Stimulated activated CD4-positive, alpha-beta T cell treated with anti-CD3 and anti-CD28 coated beads, TNF-alpha, amount 100 ng/mL, for 1 hour (primary cell): ENCODE measurements around the gene ADAM11.

ENCODE experiments used
- DNase-seq, 3 donors: peaks; one replicate each; pipeline ENCODE4 v3.0.0-alpha.2; 2020; ENCODE audit warnings: low read depth in 3 of 3, low spot score in 1 of 3

ADAM11 gene

DNA sequence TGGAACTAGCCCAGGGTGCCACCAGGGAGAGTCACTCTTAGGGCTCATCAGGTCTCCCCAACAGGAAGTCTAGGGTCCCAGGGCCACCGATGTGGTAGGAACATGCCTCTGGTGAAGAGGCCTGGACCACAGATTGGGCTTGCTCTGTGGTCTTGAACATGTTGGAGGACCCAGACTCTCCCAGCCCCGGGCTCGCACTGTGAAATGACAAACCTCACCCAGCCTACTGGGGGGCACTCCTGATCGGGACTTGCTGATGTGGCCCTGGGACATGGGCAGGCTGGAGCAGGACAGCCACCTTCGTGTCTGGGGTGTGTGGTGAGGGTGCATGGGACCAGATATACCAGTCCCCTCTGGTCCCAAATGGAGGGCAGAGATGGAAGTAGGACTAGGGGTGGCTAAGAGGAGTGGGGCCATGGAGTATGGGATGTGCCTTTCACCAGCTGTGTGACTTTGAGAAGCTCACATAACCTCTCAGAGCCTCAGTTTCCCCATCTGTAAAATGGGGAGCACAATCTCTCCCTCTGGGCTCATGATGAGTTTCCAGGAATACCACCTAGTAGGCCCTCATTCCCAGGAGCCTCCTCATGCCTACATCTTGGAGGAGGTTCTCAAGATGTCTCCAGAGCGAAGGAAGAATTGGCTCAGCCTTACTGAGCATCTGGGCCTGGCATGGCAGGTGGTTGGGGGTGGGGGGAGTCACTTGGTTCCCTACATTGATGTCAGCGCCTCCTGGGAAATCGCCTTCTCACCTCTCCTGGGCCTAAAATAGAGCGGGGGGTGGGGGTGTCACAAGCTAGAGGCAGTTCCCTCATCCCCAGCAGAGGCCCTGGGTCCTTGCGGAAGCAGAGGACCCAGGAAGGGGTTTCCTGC, 1.5 kb upstream of the ADAM11 start:
- no peak for DNase-seq

DNA sequence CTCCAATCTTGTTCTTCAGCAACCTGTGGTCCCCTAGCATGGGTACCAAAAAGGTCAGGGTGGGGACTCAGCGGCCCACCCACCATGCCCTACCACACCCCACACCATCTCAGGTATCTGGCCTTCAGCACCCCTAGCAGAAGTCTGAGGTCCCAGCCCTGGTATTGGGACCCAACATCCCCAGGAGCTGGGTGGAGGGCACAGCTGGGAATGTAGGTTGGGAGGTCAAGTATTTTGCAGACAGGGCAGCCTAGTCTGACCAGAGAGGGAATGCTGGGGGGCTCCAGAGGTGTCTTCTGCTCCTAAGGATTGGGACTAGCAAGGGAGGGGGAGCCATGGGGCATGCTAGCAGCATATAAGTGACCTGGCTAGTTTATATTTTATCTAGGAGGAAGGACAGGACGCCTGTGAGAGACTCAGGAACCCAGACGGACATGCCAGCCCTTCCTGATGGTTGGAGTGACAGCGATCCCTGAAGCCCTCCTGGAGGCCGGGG, 822 bp upstream of the ADAM11 start:
- no peak for DNase-seq

DNA sequence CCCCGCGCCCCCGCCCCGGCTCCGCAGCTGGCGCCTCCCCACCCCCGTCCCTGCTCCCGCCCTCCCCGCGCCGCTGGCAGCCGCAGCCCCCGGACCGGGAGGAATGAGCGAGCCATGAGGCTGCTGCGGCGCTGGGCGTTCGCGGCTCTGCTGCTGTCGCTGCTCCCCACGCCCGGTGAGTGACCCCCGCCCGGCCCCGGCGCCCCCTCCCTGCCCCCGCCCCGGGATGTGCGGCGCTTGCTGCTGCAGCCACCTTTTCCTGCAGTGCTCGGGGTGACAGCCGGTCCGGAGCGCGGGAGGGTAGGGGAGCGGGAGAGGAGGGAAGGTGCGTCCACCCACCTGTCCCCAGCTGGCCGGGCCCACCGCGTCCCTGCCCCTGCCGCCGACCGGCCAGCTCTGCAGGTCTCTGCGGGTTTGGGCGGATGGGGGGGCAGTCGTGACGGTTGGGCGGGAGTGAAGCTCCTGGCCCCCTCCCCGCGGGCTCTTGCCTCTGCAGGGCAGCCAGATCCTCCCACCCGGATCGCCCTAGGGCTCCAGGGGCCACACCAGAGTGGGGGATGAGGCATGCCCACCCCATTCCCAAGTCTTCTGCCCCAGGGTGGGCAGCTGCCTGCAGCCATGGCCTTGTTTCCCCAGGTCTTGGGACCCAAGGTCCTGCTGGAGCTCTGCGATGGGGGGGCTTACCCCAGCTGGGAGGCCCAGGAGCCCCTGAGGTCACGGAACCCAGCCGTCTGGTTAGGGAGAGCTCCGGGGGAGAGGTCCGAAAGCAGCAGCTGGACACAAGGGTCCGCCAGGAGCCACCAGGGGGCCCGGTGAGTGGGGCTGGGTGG, 513 bp downstream of the ADAM11 start:
- DNase-seq = no peak

DNA sequence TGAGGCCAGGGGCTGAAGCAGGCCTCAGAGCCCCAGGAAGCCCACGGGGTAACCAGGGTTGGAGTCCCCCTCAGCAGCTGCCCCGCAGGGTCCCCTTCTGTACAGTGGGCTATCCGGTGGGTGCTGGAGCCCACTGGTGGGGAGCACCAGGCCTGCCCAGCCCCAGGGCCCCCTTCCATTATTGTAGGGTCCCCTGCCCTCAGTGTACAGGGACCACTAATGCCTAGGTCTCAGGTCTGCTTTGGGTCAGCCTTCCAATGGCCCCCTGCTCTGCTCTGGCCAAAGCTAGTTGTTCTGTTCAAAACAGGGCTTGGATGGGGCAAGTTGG, 1.1 kb downstream of the ADAM11 start:
- no peak for DNase-seq

DNA sequence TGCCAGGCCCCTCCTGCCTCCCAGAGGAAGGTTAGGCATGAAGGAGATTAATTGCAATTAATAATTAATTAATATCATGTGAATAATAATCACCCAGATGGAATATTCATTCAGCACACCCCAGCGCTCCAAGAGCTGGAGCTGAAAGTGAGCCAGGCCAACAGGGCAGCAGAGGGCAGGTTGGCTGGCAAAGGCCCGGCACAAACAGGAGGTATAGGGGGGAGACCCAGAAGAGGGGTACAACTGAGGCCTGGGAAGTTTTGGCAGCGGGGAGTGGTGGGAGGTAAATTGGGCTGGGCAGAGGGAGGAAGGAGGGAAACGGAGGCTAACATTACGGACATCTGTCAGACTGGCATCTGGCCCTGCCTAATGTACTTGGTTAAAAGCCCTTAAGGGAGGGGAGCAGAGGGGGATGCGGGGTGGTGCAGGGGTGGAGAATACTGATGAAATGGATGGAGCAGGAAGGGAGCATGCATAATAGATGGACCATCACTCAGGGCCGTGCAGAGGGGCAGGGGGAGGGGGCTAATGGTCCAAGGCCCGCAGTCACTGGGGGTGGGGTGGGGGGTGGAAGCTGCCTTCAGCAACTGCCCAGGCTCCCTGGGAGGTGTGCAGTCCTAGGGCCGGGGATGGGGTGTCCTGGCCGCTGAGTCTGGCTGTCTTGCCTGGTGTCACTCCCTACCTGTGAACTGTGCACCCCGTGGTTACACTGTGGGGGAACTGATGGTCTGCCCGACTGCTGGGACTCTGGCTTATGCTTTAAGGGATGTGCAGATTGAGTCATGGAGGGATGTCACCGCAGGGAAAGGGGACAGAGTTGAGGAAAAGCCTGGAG, 1.9 kb downstream of the ADAM11 start:
- DNase-seq = no peak

DNA sequence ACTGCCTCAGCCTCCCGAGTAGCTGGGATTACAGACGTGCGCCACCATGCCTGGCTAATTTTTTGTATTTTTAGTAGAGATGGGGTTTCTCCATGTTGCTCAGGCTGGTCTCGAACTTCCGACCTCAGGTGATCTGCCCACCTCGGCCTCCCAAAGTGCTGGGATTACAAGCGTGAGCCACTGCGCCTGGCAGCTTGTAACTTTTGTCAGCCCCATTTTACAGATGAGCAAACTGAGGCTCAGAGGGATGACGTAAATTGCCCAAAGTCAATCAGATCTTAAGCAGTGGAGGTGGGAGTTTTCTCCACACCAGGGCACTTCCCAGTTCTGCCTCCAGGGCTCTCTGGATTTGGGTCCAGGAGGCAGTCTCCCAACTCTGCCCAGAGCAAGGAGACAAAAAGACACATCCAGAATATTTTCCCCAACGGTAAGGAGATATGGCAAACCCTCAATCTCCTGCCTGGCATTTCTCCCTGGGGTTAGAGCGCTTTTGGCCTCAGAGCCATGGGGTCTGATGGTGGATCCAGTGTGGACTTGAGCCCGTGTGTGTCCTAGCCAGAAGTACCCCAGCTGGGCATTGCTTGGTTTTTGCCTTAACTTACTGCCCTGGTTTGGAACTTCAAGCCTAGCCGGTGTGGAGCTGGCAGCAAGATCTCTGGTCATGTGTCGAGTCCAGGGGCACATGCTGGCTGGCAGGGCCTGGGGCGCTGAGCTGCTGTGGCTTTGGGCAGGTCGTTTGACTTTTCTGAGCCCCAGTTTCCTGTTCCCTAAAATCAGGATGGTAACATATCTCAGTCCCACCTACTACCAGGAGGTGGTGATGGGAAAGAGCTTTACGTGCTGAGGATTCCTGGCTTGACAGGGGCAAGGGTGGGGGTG, 3.4 kb downstream of the ADAM11 start:
- DNase-seq = no peak

DNA sequence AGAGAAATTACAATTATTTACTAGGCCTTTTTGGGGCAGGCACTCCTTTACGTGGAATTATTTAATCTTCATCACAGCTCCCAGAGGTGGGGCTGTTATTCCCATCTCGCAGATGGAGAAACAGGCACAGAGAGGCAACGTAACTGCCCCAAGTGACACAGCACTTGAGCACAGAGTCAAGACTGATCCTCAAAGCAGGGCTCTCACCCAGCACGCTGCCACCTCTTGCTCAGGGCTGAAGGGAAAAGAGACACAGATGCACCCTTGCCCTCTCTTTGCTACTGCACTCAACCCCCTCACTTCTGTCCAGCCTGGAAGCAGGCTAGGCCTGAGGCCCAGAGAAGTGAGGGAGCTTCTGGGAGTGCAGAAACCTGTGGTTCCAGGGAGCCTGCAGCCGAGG, 4.4 kb downstream of the ADAM11 start:
- no peak for DNase-seq

DNA sequence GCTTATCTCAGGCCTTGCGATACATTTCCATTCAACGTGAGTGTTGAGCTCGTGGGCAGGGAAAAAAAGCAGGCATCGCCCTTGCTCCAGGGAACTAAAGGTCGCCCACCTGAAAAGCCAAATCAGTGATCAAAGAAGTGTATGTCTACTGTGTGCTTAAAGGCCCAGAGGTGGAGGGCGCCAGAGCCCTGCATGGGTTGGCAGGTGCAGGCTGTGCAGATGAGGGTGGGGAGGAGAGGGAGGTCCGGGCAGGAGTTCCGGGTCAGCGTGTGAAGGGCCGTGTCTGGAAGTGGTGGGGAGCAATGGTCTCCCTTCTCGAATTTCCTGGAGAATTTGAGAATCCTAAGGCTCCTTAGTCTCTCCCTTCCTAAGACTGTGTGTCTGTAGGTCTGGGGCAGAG, 7.2 kb downstream of the ADAM11 start:
- no peak for DNase-seq

DNA sequence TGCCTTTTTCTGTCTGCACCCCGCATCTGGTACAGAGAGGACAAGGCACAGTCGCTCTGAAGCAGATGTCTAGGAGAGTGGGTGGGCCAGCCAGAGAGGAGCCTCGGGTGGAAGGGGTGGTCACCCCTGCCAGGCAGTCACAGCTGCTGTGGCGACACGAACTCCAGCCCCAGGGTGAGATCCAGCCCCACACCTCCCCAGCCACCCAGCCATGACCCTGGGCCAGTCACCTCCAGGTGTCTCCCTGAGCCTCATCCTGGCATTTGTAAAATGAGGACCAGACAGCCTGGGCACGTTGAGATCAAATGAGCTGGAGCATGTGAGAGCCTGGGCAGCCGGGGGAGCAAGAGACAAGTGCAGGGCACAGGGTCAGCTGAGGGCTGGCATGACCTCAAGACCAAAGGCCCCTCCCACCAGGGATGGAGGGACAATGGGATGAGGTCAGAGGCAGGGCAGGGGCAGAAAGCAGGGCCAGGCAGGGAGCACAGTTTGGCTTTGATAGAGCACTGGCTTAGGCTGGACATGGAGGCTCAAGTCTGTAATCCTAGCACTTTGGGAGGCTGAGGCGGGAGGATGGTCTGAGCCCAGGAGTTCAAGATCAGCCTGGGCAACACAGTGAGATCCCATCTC, 7.7 kb downstream of the ADAM11 start:
- DNase-seq = no peak

DNA sequence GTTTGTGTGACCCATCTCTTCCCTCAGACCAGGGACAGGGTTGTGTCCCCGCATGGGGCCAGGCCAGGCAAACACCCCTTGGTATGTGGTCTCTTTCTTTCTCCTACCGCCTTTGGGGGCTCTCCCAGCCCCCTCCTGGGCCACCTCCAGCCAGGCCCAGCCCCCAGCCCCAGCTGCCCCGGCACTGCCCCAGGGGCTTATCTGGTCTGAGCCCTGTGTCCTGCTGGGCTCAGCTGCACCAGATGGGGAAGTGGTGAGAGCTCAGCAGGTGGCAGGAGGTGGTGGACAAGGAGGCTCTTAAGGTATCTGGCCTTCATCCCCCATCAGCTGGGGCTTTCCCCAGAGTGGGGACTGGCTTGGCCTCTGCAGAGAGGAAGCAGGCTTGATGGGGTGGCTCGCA, 8.7 kb downstream of the ADAM11 start:
- DNase-seq = no peak

DNA sequence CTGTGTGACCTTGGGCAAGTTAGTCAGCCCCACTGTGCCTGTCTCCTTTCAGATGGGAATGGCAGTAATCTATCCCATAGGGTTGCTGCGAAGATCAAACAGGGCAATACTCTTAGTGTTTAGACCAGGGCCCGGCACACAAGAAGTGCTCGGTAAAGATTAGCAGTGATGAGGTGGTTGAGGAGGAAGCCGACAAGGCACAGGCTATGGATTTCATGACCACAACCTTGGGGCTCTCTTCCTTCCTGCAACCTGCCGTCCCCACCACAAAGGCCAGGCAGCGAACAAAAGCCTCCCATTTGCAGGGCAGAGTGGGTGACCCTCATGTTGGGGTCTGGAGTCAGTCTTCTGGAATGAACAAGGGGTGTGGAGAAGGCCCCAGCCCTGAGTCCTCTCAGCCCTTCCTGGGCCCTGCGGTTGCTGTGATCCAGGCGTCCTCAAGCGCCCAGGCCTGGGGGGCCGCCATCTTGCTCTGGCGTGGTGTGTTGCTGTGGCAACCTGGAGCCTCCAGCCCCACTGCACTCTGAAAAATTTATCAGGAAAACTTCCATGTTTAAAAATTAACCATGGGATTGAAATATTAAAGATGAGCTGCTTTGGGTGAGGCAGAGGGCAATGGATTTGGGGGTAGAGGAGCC, 9.8 kb downstream of the ADAM11 start:
- DNase-seq = no peak

DNA sequence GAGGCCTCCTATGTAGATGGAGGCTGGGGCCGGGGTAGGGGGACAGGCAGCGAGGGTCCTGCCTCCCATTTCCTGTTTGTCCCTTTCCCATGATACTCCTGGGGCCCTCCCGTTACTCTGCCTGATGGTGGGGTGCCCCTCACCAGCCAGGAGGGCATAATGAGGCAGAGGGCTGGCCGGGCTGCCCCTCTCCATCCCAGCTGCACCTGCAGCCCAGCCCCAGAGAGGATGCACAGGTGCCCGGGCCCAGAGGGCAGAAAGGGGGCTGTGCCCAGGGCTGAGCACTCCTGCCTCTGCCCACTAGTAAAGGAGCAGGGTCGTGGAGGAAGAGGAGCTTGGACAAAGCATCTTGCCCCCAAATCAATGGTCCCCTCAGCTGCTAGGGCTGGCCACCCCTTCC, 10.4 kb downstream of the ADAM11 start:
- no peak for DNase-seq

DNA sequence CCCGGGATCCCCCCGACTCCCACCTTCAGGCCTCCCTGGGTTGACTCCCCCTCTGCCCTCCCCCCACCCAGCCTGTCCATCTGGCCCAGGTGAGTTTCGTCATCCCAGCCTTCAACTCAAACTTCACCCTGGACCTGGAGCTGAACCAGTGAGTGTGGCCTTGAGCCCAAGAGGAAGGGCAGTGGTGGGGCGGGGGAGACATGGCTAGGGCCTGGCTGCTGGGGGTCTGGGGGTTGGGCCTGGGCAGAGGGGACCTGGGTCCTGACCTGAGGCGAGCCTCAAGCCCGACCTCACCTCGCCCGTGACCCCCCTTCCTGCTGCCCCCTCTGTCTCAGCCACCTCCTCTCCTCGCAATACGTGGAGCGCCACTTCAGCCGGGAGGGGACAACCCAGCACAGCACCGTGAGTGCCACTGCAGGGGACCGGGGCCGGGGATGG, 10.9 kb downstream of the ADAM11 start:
- no peak for DNase-seq

DNA sequence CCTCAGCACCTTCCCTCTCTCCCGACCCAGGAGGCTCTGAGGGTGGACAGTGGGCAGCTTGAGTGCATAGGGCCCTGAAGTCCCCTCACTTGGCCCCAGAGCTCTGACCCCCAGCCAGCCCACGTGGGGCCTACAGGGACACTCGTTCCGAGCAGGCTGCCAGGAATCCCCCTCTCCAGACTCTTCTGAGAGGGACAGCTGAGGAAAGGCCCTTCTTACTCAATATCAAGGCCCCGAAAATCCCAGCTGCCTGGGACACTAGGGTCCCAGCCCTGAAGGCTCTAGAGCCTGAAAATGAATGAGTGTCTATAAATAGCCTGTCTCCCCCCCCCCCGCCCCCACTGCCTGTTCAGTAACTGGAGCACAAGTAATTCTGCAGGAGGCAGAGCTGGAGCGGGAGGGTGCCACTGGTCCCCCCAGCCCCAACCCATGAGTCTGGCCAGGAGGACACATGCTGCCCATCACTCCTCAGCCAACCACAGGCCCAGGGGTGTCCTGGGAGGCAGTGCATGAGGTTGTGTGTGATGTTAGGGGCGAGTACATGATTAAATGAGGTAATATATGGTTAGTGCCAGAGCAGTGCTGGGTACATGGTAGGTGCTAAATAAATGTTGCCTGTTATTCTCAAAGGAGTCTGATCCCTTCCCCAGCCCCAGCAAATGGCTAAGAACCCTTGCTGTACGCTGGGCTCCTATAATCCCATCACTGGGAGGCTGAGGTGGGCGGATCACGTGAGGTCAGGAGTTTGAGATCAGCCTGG, 11.6 kb downstream of the ADAM11 start:
- DNase-seq = no peak

DNA sequence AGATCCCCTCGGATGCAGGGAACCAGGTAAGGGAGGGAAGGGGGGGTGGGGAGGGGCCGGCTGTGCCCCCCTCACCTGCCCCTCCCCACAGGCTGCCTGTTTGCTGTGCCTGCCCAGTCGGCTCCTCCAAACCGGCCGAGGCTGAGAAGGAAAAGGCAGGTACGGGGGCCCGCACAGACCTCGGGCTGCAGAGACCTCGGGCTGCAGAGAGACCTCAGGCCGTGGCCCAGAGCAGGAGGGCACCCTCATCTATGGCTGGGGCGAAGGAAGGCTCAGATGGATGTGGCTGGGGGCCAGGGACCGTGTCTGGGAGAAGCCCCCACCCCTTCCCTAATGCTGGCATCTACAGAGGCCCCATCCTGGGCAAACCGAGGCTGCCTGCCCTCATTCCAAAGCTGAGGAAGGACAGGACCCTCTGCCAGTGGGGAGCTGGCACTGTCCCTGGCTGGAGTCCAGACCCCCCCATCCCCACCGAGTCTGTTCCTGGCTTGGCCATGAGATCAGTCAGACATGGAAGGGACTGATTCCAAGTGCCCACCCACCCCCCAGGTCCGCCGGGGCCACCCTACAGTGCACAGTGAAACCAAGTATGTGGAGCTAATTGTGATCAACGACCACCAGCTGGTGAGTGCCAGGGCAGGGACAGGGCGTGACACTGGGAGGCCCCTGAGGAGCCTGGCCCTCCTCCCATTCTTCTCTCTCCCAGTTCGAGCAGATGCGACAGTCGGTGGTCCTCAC, 13.7 kb downstream of the ADAM11 start:
- no peak for DNase-seq

DNA sequence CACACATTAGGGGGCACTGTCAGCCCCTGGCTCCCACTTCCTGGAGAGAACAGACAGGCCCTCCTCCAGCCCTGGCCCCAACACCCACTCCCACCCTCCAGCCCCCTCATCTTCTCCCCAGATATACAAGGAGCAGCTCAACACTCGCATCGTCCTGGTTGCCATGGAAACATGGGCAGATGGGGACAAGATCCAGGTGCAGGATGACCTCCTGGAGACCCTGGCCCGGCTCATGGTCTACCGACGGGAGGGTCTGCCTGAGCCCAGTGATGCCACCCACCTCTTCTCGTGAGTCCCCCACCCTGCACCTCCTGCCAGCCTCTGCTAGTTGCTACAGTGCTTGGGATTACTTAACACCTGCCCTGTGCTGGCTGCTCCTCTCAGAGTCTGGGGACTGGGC, 14.4 kb downstream of the ADAM11 start:
- no peak for DNase-seq

DNA sequence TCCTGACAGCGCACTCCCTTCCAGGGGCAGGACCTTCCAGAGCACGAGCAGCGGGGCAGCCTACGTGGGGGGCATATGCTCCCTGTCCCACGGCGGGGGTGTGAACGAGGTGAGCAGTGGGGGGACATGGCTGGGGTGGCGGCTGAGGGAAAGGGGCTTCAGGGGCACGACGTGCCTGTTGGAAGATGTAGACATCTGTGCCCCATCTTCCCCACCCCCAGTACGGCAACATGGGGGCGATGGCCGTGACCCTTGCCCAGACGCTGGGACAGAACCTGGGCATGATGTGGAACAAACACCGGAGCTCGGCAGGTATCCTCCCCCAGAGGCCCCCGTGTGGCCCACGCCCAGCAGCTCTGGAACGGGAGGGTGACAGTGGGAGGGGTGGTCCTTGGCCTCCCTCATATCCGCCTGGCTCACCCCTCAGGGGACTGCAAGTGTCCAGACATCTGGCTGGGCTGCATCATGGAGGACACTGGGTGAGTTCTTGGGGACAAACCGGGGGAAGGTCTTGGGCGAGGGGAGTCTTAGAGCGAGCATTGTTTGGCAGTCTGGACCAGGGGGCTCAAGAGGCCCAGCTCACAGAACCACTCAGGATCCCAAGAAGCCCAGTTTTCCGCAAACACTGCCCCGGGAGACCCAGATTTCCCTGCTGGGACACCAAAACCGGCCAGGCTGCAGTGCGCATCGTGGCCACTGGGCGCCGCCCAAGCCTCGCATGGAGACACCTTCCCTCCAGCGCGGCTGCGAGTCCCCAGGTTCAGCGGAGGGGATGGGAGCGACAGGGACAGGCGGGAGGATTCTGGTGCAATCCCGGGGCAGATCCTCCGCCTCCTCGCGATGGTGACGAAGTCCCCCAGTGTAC, 15.7 kb downstream of the ADAM11 start:
- peak; percentile 57 to 92 (median 72) for DNase-seq
